ENCODE results near the gene CTDSP1.

- TF ChIP-seq POLR2A (IDR thresholded peaks at IDR 0.05; ENCODE audit: low read length) = no peak
- TF ChIP-seq GATA1 (IDR thresholded peaks at IDR 0.05; ENCODE audit: low read depth, low read length) = no peak
Measured at GRCh38 chr2:218429911-218430692, 30.4 kb downstream of the CTDSP1 start.

Data from erythroblast (primary cell).